Measurements from ENCODE around the gene CLTB.
"Not testable (repeated sequence)": the region's sequence is repeated elsewhere in the genome, so short reads cannot be mapped to it uniquely, and the experiment has no call there.

CLTB gene, protein sequence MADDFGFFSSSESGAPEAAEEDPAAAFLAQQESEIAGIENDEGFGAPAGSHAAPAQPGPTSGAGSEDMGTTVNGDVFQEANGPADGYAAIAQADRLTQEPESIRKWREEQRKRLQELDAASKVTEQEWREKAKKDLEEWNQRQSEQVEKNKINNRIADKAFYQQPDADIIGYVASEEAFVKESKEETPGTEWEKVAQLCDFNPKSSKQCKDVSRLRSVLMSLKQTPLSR

GRCh38 chr5:176415952-176416924 is at the start of gene CLTB:
CLTB (minus strand) TSS chr5:176416539; CDS start chr5:176416363, 176 bp downstream.
- peak; percentile 95 for ATAC-seq

- ATAC-seq, result no peak
Measured at GRCh38 chr5:176463113-176463764, 46.9 kb upstream of the CLTB start.

DNA sequence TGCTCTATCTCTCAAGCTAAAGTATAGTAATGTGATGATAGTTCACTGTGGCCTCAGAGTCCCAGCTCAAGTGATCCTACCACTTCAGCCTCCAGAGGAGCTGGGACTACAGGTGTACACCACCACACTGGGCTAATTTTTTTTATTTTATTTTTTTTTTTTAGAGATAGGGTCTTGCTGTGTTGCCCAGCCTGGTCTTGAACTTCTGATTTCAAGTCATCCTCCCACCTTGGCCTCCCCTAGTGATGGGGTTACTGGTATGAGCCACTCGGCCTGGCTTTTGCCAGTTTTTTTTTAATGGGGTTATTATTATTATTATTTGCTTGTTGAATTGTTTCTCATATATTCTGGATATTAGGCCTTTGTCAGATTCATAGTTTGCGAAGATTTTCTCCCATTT is 45.0 kb upstream of the CLTB start:
- no peak for ATAC-seq

DNA sequence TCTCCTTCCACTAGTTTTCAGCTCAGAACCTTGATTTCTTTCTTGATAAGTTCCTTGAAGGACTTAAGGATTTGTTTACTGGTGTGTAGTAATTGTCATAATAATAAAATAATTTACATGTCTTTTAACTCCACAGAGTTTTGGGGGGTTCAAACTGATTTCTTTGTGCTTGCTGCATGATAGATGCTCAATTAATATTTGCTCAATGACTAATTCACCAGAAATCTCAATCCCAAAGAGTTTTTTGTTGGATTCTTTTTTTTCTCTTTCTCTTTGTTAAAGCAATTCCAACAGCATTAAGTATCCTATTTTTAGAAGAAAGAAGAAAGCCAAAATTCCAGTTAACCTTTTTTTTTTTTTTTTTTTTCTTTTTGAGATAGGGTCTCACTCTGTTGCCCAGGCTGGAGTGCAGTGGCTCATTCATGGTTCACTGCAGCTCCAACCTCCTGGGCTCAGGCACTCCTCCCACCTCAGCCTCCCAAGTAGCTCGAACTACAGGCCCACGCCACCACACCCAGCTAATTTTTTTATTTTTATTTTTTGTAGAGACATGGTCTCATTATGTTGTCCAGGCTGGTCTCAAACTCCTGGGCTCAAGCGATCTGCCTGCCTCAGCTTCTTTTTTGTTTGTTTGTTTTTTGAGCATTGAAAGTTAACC is 42.7 kb upstream of the CLTB start:
- no peak for ATAC-seq

- ATAC-seq, result no peak
Measured at GRCh38 chr5:176454724-176455394, 38.5 kb upstream of the CLTB start.

- no peak for ATAC-seq
Measured at GRCh38 chr5:176450077-176450476, 33.7 kb upstream of the CLTB start.

- peak; percentile 96 to 98 for ATAC-seq
Measured at GRCh38 chr5:176447978-176448608, 31.8 kb upstream of the CLTB start, which contains the start of gene FAF2. FAF2 (plus strand) TSS chr5:176448385; CDS start chr5:176448408, 23 bp downstream.

DNA sequence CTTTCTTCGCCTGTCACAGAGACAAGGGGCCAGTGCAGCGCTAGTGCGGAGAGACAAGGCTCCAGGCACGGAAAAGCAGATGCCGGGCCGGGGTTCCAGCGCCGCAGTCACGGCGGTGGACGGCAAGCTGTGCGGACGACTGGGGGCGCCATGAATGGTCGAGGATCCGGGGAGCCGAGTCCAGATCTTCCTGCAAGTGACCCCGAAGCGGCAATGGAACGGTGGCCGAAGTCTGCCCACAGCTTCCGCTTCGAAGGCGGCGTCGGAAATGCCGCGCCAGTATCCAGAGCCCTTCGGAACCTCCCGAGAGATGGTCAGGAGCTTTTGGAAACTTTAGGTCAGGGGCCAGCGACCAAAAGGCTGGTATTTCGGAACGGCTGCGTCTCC is 31.2 kb upstream of the CLTB start:
- no peak for ATAC-seq

GRCh38 chr5:176446884-176447590 is 30.7 kb upstream of the CLTB start:
- ATAC-seq, result no peak

- ATAC-seq, result no peak
Measured at GRCh38 chr5:176446028-176446665, 29.8 kb upstream of the CLTB start.

GRCh38 chr5:176444742-176445141 is 28.4 kb upstream of the CLTB start:
- ATAC-seq, result no peak

DNA sequence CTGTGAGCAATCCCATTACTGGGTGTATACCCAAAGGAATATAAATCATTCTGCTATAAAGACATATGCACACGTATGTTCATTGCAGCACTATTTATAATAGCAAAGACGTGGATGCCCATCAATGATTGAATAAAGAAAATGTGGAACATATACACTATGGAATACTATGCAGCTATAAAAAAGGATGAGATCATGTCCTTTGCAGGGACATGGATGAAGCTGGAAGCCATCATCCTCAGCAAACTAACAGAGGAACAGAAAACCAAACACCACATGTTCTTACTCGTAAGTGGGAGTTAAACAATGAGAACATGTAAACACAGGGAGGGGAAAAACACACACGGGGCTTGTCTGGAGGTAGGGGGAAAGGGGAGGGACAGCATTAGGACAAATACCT is 26.6 kb upstream of the CLTB start:
- not testable (repeated sequence) for ATAC-seq

- ATAC-seq, result no peak
Measured at GRCh38 chr5:176441921-176442323, 25.6 kb upstream of the CLTB start.

GRCh38 chr5:176440927-176441706 is 24.8 kb upstream of the CLTB start:
- no peak for ATAC-seq

DNA sequence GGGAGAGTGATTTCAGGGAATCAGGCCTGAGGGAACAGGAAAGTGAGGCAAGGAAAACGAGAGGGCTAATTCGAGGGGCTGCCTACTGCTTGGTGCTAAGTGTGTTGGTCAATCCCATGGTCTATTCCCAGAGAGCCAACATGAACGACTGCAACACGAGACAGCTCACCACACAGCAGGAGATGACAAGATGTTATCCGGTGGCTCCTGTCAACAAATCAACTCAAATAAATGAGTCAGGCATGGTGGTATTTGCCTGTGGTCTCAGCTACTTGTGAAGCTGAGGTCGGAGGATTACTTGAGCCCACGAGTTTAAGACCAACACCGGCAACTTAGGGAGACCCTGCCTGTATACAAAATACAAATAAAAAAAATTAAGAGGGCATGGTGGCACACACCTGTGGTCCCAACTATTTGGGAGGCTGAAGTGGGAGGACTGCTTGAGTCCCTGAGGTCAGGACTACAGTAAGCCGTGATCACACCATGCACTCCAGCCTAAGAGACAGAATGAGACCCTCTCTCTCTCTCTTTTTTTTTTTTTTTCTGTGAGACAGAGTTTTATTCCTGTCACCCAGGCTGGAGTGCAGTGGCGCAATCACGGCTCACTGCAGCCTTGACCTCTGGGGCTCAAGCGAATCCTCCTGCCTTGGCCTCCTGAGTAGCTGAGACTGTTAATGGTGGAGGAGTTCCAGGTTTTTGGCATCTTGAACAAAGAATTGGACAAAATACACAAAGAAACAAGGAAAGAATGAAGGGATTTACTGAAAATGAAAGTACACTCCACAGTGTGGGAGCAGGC is 22.8 kb upstream of the CLTB start:
- ATAC-seq, result no peak

DNA sequence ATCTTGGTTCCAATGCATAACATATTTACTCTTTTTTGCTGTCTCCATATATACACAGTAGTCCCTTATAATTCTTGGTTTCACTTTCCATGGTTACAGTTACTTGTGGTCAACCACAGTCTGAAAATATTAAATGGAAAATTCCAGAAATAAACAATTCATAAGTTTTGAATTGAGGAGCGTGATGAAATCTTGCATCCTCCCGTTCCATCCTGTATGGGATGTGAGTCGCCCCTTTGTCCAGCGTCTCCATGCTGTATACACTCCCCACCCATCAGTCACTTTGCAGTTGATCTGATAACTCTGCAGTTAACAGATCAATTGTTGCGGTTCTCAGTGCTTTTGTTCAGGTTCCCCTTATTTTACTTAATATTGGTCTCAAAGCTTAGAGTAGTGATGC is 20.3 kb upstream of the CLTB start:
- peak in 1 of 2 donors; percentile 36 for ATAC-seq

DNA sequence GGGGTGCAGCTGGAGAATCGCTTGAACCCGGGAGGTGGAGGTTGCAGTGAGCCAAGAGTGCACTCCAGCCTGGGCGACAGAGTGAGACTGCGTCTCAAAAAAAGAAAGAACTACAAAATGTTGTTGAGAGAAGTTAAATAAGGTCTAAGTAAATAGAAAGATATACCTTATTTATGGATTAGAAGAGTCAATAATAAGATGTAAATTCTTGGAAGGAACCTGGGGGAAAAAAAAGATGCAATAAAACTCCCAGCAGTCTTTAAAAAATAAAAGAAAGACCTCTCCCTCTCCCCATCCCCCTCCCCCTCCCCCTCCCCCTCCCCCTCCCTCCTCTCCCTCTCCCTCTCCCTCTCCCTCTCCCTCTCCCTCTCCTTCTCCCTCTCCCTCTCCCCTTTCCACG is 16.4 kb upstream of the CLTB start:
- ATAC-seq, result no peak

- no peak for ATAC-seq
Measured at GRCh38 chr5:176429972-176430371, 13.6 kb upstream of the CLTB start.

- no peak for ATAC-seq
Measured at GRCh38 chr5:176427971-176428370, 11.6 kb upstream of the CLTB start.
